Measurements from ENCODE around the gene PATJ.
"Not testable (repeated sequence)": the region's sequence is repeated elsewhere in the genome, so short reads cannot be mapped to it uniquely, and the experiment has no call there.

DNA sequence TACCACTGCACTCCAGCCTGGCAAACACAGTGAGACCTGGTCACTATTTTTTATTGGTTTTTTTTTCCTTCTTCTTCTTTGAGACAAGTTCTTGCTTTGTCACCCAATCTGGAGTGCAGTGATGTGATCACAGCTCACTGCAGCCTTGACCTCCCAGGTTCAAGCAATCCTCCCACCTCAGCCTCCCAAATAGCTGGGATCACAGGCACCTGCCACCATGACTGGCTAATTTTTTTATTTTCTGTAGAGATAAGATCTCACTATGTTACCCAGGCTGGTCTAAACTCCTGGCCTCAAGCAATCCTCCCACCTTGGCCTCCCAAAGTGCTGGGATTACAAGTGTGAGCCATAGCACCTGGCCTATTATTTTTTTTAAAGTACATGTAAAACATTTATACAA is 148.2 kb downstream of the PATJ start:
- TF ChIP-seq, protein P1, sequence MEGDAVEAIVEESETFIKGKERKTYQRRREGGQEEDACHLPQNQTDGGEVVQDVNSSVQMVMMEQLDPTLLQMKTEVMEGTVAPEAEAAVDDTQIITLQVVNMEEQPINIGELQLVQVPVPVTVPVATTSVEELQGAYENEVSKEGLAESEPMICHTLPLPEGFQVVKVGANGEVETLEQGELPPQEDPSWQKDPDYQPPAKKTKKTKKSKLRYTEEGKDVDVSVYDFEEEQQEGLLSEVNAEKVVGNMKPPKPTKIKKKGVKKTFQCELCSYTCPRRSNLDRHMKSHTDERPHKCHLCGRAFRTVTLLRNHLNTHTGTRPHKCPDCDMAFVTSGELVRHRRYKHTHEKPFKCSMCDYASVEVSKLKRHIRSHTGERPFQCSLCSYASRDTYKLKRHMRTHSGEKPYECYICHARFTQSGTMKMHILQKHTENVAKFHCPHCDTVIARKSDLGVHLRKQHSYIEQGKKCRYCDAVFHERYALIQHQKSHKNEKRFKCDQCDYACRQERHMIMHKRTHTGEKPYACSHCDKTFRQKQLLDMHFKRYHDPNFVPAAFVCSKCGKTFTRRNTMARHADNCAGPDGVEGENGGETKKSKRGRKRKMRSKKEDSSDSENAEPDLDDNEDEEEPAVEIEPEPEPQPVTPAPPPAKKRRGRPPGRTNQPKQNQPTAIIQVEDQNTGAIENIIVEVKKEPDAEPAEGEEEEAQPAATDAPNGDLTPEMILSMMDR (IDR thresholded peaks at IDR 0.05; ENCODE audit: extremely low read depth in 1 of 2, insufficient read depth in 1 of 2, low read depth in 1 of 2, low read length in 2 of 2) = not testable (repeated sequence)
- TF ChIP-seq, protein P2, sequence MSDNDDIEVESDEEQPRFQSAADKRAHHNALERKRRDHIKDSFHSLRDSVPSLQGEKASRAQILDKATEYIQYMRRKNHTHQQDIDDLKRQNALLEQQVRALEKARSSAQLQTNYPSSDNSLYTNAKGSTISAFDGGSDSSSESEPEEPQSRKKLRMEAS (IDR thresholded peaks at IDR 0.05; ENCODE audit: insufficient read depth, insufficient read length) = not testable (repeated sequence)
- TF ChIP-seq EZH2 (IDR thresholded peaks at IDR 0.05; ENCODE audit: borderline replicate concordance, low read depth, low read length, severe bottlenecking); POLR2A (IDR thresholded peaks at IDR 0.05; ENCODE audit: low read depth, low read length); MYC (IDR thresholded peaks at IDR 0.05; ENCODE audit: low read depth, low read length); POLR2AphosphoS5 (IDR thresholded peaks at IDR 0.05; ENCODE audit: insufficient read depth, low read depth, low read length); GATA2 (IDR thresholded peaks at IDR 0.05; ENCODE audit: insufficient read depth, insufficient read length, low read depth, low read length); JUN (IDR thresholded peaks at IDR 0.05; ENCODE audit: borderline replicate concordance, insufficient read depth, insufficient read length, low read depth); FOS (IDR thresholded peaks at IDR 0.05; ENCODE audit: borderline replicate concordance, insufficient read depth, low read length): not testable (repeated sequence)

Measured in endothelial cell of umbilical vein (primary cell).